ENCODE measurements around the gene PARP4.
"Not testable (repeated sequence)": the region's sequence is repeated elsewhere in the genome, so short reads cannot be mapped to it uniquely, and the experiment has no call there.

PARP4 gene

GRCh38 chr13:24505756-24506155 is 6.8 kb downstream of the PARP4 start:
- no peak for DNase-seq

- DNase-seq: no peak
Observed at GRCh38 chr13:24505256-24505655, 7.3 kb downstream of the PARP4 start.

- no peak for DNase-seq
Observed at GRCh38 chr13:24503379-24503696, 9.2 kb downstream of the PARP4 start.

- no peak for DNase-seq
Observed at GRCh38 chr13:24502533-24503378, 9.8 kb downstream of the PARP4 start.

- DNase-seq: no peak
Observed at GRCh38 chr13:24500977-24501376, 11.6 kb downstream of the PARP4 start.

- DNase-seq: no peak
Observed at GRCh38 chr13:24497742-24498141, 14.8 kb downstream of the PARP4 start.

- not testable (repeated sequence) for DNase-seq
Observed at GRCh38 chr13:24496295-24496694, 16.3 kb downstream of the PARP4 start.

- no peak for DNase-seq
Observed at GRCh38 chr13:24495151-24495729, 17.3 kb downstream of the PARP4 start.

GRCh38 chr13:24493356-24493755 is 19.2 kb downstream of the PARP4 start:
- DNase-seq: no peak

GRCh38 chr13:24491845-24492244 is 20.7 kb downstream of the PARP4 start:
- DNase-seq: no peak

- DNase-seq: no peak
Observed at GRCh38 chr13:24489721-24490120, 22.9 kb downstream of the PARP4 start.

GRCh38 chr13:24488092-24488491 is 24.5 kb downstream of the PARP4 start:
- not testable (repeated sequence) for DNase-seq

- not testable (repeated sequence) for DNase-seq
Observed at GRCh38 chr13:24486017-24486657, 26.4 kb downstream of the PARP4 start.

GRCh38 chr13:24473686-24474085 is 38.9 kb downstream of the PARP4 start:
- DNase-seq: no peak

- DNase-seq: not testable (repeated sequence)
Observed at GRCh38 chr13:24472129-24472528, 40.4 kb downstream of the PARP4 start.

- no peak for DNase-seq
Observed at GRCh38 chr13:24463078-24463477, 49.5 kb downstream of the PARP4 start.

- DNase-seq: no peak
Observed at GRCh38 chr13:24460256-24460655, 52.3 kb downstream of the PARP4 start.

GRCh38 chr13:24459726-24460125 is 52.9 kb downstream of the PARP4 start:
- DNase-seq: no peak

- no peak for DNase-seq
Observed at GRCh38 chr13:24459234-24459633, 53.3 kb downstream of the PARP4 start.

- DNase-seq: no peak
Observed at GRCh38 chr13:24458736-24459135, 53.8 kb downstream of the PARP4 start.

GRCh38 chr13:24456396-24456795 is 56.2 kb downstream of the PARP4 start:
- no peak for DNase-seq

- no peak for DNase-seq
Observed at GRCh38 chr13:24454056-24454455, 58.5 kb downstream of the PARP4 start.

- no peak for DNase-seq
Observed at GRCh38 chr13:24452044-24452443, 60.5 kb downstream of the PARP4 start.

- DNase-seq: no peak
Observed at GRCh38 chr13:24450530-24450929, 62.0 kb downstream of the PARP4 start.
